HG03196 (cell line): Measurements from ENCODE around the gene FXYD3.
"Not testable (repeated sequence)": the region's sequence is repeated elsewhere in the genome, so short reads cannot be mapped to it uniquely, and the experiment has no call there.

Experiments
- ATAC-seq: cut with Tn5 transposase; IDR thresholded peaks from one replicate; pipeline ENCODE4 v1.9.1; 2021; ENCODE audit not compliant: unreplicated experiment

FXYD3 gene

DNA sequence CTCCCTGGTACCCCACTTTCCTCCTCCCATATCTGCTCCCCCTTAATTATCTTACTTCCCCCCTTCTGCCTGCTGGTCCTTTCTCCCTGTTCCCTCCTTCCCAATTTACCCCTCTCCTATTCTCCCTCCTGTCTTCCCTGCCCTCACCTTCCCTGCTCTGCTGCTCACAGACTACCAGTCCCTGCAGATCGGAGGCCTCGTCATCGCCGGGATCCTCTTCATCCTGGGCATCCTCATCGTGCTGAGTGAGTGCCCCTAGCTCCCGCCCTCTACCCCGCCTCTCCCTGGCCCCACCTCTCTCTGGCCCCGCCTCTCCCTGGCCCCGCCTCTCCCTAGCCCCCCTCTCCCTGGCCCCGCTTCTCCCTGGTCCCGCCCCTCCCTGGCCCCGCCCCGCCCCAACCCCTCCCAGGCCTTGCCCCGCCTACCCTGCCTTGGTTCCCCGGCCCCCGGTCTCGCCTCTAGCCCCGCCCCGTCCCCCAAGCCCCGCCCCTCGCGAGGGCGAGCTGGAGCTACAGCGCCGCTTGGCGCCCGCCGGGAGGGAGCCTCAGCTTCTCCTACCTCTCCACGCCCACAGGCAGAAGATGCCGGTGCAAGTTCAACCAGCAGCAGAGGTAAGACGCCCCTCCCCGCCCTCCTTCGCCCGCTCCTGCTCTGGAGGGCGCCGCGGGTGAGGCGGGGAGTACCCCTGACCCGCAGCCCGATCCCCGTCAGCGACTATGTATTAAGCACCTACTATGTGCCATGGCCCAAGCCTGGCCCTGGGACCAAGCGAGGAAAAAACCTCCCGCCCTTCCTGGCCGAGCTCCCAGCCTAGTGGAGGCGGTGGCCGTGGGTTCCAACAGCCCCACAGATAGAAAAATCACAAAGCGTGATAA is 25.6 kb downstream of the FXYD3 start:
- ATAC-seq, result peak; percentile 41

DNA sequence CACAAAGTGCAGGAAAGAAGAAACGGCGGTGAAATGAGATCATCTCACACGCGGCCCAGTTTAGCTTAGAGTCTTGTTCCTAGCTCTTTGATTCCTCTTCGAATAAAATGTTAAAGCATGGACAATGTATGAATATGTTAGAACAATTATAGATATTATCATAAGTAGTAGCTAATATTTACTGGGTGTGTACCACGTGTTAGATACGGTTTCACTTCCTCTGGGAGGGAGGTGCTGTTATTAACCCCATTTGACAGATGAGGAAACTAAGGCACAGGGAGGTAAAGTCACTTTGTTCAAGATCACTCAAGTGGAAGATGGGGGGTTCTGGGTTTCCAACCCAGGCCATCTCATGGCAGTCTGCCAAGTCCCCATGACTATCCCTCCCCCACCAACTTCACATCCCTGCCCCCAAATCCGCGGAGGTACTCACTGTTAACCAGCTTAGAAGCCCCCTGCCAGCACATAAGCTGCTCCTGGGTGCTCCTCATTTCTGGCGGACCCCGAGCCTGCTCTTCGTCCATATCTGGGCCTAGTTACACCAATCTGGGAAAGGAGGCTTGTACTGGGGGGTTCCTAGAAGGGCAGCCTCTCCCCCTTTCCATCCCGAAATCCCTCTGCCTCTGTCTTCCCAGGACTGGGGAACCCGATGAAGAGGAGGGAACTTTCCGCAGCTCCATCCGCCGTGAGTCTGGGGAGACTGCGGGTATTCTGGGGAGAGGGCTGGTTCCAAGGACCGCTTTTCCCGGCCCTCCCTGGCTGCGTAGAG is 26.4 kb downstream of the FXYD3 start:
- no peak for ATAC-seq

DNA sequence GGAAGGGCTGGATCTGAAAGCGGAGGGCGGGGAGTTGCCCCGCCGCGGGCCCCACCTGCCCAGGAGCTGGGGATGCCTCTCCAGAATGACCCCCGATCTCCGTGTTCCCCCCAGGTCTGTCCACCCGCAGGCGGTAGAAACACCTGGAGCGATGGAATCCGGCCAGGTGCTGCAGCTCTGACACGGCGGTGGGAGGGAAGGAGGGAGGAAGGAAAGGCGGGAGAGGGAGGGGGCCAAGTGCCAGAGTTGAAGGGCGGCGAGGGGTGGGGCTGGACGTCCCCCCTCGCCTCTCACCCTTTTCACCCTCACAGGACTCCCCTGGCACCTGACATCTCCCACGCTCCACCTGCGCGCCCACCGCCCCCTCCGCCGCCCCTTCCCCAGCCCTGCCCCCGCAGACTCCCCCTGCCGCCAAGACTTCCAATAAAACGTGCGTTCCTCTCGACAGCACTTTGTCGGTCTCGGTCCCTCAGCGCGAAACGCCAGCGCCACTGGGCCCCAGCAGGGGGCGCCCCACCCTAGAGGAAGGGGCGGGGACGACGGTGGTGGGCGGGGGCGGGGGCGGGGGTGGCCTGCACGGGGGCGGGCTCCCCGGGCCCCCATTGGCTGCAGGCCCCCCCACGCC is 27.1 kb downstream of the FXYD3 start:
- no peak for ATAC-seq

DNA sequence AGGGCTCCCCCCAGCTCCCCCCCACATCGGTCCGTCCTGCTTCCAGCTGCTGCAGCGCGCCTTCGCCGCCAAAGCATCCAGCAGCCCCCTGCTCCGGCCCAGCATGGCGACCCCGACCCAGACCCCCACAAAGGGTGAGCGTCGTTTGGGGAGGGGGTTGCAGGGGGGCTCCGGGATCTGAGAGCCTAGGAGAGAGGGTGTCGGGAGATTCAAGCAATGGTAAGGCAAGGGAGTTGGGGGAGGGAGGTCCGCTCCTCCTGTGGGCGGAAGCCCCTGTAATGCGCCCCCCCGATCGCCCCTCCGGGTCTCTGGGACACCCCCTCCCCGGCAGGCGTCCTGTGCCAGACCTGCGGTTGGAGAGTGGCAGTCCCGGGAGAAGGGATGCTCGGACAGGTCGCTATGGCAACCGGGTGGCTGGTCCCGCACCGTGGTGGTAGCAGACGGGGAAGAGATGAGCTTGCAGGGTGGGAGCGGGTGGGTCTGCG is 27.6 kb downstream of the FXYD3 start, which contains the start of gene FXYD7:
TSS of gene FXYD7 (plus strand) at position 25 of the 485 bp plus-strand sequence. CDS start at position 104, 79 bp downstream.
- no peak for ATAC-seq

DNA sequence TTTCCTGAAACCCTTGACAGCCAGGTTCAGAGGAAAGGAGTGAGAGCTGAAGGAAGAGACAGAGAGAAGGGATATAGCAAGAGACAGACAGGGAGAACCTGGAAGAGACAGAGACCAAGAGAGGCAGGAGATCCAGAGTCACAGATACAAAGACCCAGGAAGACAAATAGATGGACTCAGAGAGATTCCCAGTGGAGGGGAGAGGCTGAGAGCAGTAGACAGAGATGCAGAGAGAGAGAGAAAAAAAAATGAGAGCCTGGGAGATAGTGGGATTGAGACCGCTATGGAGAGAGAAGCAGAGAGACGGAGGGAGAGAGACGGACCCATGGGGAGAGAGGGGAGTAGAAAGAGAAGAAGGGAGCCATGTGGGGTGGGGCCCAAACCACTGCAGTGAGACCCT is 28.2 kb downstream of the FXYD3 start:
- ATAC-seq, result no peak

DNA sequence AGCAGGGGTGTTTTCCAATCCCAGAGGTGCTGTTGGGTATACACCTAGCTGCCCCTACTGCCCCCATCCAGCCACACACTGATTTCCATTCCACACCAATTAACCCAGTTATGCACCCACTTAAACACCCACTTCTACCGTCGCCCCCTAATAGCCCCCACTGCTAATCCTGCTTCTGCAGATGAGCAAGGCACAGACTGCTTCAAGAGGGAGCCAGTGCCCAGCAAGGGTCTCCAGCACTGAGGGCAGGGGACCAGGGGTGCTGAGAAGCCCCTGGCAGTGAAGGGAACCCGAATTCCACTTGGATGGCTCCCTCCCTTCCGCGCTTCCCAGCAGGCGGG is 28.6 kb downstream of the FXYD3 start:
- no peak for ATAC-seq

DNA sequence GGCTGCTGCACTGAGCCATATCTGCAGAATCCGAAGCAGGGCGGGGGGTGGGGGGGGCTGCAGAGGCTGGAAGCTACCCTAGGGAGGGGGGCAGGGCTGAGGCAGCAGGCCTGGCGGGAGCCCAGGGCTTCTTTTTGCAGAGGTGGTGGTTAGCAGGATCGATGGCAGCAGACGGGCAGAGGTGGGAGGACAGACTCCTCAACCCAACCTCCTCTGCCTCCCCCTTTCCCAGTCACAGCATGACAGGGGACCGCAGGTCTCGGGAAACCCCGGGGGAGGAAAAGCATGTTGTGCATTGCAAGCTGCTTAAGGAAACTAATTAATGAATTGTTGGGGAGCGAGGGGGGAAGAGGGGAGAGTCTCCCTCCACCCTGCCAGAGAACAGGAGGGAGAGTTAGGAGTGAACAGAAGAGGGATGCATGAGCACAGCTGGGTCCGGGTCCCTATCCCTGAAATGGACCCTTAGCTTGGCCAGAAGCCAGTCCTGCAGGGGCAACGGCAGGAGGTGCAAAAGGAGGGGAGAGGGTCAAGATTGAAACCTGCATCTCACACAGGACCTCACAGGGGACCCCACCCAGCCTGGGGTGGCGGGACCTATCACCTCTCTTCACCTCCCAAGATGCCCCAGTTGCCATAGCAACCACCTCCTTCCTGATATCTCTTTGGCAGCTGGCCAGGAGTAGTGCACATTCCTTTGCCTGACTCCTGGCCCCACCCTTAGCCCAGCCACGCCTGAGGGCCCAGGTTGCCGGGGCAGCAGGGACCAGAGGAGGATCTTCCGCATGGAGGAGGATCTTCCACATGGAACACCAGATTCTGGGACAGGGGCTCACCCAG is 29.2 kb downstream of the FXYD3 start:
- ATAC-seq, result no peak

DNA sequence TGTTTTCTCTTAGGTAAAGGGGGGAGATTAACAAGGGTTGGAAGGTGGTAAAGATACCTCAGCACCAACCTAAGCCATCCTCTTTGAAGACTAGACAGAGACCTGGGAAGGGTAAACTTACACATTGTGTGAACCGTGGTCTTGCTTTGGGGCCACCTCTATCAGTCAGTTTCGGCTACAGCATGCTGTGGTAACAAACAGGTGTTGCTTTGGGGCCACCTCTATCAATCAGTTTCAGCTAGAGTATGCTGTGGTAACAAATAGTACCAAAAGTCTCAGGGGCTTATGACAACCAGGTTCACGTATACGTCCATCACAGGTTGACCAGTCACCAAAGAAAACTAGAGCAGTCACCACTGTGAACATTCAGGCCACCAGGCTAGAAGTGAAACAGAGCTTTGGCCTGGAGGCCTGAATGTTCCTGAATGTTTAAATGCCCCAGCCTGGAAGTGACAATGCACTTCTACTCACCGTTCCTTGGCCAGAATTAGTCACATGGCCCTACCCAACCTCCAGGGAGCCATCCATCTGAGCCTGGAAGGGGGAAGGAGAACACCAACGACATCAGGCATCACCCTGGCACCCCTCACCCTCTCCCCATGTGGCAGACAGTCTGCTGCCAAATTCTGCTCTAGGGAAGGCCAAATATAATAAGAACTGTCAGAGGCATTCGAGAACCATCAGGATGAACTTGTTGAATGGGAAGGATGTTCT is 31.3 kb downstream of the FXYD3 start:
- ATAC-seq, result no peak

DNA sequence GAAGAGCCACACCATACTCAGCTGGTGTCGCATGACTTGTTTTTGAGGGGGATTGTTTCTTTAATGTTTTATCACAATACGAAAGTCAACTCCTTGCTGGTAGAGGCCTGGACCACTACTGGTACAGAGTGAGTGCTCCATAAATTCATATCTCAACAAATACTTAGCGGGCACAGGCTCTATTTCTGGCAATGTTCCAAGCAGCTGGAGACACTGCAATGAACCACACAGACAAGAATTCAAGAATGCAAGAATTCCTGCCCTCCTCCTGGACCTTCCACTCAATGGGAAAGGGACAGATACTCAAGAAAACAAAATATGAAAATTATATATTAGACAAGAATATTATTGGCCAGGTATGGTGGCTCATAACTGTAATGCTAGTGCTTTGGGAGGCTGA is 33.8 kb downstream of the FXYD3 start:
- ATAC-seq, result no peak

DNA sequence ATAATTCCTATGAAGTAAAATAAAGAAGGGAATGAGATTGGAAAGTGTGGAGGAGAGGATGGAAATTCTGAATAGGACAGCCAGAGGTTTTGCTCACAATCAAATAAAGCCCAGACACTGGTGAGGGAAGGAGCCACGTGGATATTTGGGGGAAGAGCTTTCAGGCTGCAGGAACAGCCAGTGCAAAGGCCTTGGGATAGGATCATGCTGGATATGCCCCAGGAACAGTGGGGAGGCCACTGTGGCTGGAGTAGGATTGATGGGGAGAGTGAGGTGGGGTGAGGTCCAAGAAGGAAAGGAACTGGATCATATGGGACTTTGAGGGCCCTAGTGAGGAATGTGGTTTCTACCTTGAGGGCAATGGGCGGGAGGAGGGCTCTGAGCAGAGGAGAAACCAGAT is 34.8 kb downstream of the FXYD3 start:
- ATAC-seq, result no peak

DNA sequence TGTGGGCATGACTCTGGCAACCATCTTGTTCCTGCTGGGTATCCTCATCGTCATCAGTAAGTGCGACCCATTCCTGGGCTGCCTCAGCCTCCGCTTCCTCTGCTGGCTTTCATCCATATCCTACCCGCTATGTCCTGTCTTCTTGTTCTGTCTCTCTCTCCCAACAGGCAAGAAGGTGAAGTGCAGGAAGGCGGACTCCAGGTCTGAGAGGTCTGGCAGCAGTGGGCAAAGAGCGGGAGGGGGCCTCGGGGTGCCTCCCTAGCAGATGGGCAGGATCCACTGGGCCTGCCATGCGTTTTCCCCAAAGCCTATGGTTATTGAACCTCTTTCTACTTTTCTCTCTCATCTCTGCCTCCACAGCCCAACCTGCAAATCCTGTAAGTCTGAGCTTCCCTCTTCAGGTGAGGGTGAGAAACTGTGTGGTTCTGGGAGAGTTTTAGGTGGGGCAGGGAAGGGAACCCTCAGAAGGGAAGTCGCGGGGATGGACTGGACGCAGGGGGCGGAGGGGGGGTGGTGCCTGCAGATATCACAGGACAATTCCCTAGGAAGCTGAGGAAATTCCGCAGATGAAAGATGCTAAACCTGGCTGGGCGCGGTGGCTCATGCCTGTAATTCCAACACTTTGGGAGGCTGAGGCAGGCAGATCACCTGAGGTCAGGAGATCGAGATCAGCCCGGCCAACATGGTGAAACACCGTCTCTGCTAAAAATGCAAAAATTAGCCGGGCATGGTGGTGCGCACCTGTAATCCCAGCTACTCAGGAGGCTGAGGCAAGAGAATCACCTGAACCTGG is 35.8 kb downstream of the FXYD3 start:
- no peak for ATAC-seq

DNA sequence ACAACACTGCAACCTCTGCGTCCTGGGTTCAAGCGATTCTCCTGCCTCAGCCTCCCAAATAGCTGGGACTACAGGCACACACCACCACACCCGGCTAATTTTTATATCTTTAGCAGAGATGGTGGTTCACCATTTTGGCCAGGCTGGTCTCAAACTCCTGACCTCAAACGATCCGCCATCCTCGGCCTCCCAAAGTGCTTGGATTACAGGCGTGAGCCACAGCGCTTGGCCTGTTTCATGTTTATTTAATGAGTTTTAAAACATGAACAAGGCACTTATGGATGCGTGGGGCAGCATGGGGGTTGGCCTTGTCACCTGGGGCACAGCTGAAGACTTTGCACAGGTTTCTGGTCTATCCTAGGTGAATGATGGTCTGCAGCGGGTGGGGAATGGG is 37.5 kb downstream of the FXYD3 start:
- ATAC-seq, result not testable (repeated sequence)

DNA sequence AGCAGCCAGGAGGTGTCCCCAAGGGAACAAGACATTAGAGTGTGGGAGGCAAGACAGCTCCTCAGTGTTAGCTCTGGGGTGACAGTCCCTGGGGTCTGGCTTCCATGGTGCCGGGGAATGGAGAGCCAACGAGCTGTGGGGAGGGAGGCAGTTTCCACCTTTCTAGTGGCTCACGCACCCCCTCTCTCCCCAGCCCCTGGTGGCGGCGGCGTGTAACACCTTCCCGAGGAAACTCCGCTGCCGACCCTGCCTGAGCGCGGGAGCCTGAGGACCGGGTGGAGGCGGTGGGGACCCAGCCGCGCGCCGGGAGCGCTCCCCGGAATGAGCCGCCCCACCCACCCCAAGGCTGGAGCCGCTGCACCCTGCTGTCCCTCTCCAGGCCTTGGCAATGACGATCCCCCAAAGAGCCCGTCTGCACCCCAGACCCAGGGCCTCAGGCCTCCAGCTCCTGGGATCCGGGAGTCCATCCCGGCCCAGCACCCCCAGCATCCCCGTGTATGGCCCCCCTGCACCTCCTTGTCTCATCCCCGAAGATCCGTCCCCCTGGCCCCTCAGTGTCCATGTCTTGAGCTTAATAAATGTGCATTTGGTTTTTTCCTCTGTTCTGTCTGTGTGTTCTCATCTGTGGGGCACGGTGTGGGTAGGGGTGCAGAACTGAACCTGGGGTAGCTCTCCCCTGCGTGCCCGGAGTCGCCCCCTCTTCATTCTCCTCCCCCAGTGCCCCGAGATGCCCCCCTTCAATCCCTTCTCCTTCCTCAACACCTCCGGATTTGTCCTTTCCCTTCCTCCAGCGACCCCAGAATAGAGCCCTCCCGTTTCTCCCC is 38.3 kb downstream of the FXYD3 start:
- ATAC-seq, result no peak

DNA sequence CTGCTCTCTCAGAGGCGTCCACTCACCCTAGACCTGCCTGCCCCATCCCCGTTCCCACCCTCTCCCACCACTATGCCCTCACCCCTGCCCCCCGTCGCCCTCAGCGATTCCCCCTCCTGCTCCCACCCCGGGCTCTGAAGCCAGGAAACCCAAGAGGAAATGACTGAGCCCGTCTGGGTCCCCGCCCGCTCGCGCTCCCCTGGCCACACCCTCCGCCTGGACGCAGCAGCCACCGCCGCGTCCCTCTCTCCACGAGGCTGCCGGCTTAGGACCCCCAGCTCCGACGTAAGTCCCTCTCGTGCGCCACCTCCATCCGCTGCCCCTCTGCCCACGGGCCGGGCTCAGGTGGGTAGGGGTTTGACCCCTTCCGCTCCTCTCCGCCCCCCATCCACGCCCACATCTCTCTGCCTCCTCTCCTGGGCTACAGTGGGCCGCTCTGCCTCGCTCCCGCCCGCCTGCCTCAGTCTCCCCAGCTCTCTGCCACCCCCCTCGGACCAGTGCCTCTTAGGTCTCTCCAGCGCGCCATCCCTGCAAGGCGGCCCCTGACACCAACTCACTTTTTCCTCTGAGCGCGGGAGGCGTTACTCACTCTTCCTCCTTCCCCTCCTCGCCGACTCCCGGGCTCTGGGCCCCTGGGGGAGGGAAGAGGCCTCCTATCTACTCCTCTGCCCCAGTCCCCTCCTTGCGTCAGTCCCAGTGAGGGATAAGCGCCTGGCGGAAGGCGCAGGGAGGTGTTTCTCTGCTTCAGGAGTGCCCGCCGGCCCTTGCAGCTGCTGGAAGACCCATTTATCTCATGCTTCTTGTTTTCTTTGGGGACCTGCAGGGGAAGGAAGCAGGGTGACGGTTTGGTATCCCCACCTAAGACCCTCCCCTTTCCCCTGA is 39.1 kb downstream of the FXYD3 start, which contains the start of gene FXYD5:
TSS of gene FXYD5 (plus strand) at position 211 of the 882 bp plus-strand sequence. CDS start 816 bp downstream, outside the sequence.
- ATAC-seq, result no peak

DNA sequence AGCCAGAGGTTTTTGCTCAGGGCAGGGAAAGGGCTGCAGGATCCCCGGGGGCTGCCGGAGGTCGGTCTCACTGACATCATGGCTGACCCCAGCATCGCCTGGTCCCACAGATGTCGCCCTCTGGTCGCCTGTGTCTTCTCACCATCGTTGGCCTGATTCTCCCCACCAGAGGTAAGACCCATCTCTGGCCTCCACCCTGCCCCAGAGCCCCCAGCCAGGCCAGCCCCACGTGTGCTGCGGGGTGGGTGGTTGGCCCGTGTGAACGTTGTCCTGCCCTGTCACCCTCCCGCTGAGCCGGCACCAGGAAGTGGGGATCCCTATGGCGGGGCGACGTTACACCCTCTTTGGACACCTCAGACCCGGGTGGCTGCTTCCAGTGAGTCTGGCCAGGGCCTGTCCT is 39.8 kb downstream of the FXYD3 start:
- ATAC-seq, result no peak

DNA sequence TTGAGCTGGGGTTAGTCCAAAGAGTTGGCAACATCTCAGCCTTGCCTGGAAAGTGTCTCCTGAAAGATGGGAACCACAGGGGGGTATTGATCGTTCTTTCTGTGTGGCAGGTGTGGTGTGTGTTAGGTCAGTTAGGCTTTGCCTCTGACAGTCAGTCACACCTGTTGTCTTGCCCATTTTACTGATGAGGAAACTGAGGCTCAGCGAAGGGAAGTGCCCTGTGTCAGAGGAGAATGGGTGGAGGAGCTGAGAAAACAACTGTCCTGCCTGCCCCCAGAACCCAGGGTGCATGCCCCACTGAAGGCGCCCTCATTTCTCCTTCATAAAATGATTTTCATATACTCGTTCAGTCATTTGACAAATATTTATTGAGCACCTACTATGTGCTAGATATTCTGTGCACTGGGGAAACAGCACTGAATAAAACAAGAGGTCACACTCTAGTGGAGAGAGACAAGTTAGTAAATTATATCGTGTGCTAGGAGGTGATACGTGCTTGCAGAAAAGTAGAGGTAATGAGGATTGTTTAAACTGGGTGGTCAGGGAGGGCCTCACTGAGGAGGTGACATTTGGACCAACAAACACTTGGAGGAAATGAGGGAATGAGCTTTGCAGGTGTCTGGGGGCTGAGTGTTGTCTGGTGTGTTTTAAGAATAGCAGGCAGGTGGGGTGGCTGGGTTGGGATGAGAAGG is 40.5 kb downstream of the FXYD3 start:
- no peak for ATAC-seq

DNA sequence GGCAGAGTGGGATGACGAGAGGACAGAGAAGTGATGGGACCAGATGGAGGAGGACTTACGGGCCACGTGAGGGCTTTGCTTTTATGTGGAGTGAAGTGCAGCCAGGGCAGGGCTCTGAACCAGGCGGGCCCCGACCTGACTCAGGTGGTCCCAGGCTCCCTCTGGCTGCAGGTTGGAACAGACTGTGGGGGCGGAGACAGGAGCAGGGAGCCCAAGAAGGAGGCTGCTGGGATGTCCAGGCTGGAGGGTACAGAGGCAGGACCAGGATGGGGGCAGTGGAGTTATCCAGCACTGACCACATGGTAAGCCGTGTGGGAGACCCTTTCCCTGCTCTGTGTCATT is 41.0 kb downstream of the FXYD3 start:
- no peak for ATAC-seq
